GM12878 (cell line): ENCODE data around the gene ZNF823.

Experiments
- BHLHE40 ChIP-seq, 2 experiments: fragments of 450-650 bp in 1 of 2; IDR thresholded peaks; 2 replicates each; pipeline ENCODE4 v1.6.1; 2011 to 2017; ENCODE audit warnings: low read depth in 2 of 2, borderline replicate concordance in 1 of 2, improper control_type of control experiment in 1 of 2, low read length in 1 of 2, mild to moderate bottlenecking in 1 of 2
- CREB1 ChIP-seq: IDR thresholded peaks from 2 replicates; pipeline ENCODE4 v1.6.1; 2012; ENCODE audit warnings: low read depth, mild to moderate bottlenecking, inconsistent platforms
- EZH2 ChIP-seq: IDR thresholded peaks from 2 replicates; pipeline ENCODE4 v1.6.1; 2012; ENCODE audit warnings: low read depth, mild to moderate bottlenecking, control low read depth, inconsistent platforms, low read length, borderline replicate concordance; ENCODE audit not compliant: control insufficient read depth
- HDAC2 ChIP-seq: fragments of 200-600 bp; sonication (generic); IDR thresholded peaks from 2 replicates; pipeline ENCODE4 v1.6.1; 2017
- JUND ChIP-seq: IDR thresholded peaks from 2 replicates; pipeline ENCODE4 v1.6.1; 2012; ENCODE audit warnings: low read depth, mild to moderate bottlenecking, low read length, improper control_type of control experiment, moderate library complexity
- MXI1 ChIP-seq: fragments of 150-350 bp; IDR thresholded peaks from 2 replicates; pipeline ENCODE4 v1.6.1; 2011; ENCODE audit warnings: low read depth, mild to moderate bottlenecking, inconsistent platforms, low read length, improper control_type of control experiment
- NRF1 ChIP-seq: conservative IDR thresholded peaks from 2 replicates; pipeline ENCODE4 v1.6.1; 2011; ENCODE audit warnings: mild to moderate bottlenecking, low read depth, low read length, improper control_type of control experiment
- TF ChIP-seq, protein P1 (sequence below): IDR thresholded peaks from 2 replicates; pipeline ENCODE4 v1.6.1; 2011; ENCODE audit warnings: low read depth, low read length, improper control_type of control experiment, borderline replicate concordance
- TF ChIP-seq, protein P2 (sequence below), 3 experiments: IDR thresholded peaks in 2 of 3; conservative IDR thresholded peaks in 1 of 3; 2 replicates each; pipeline ENCODE4 v1.5.1; 2011; ENCODE audit warnings: low read depth in 3 of 3, low read length in 3 of 3, mild to moderate bottlenecking in 3 of 3, control low read depth in 2 of 3, moderate library complexity in 2 of 3, inconsistent platforms in 1 of 3, mixed read lengths in 1 of 3; ENCODE audit not compliant: control insufficient read depth in 2 of 3, insufficient read depth in 1 of 3; ENCODE audit errors: extremely low read depth in 1 of 3

DNA sequence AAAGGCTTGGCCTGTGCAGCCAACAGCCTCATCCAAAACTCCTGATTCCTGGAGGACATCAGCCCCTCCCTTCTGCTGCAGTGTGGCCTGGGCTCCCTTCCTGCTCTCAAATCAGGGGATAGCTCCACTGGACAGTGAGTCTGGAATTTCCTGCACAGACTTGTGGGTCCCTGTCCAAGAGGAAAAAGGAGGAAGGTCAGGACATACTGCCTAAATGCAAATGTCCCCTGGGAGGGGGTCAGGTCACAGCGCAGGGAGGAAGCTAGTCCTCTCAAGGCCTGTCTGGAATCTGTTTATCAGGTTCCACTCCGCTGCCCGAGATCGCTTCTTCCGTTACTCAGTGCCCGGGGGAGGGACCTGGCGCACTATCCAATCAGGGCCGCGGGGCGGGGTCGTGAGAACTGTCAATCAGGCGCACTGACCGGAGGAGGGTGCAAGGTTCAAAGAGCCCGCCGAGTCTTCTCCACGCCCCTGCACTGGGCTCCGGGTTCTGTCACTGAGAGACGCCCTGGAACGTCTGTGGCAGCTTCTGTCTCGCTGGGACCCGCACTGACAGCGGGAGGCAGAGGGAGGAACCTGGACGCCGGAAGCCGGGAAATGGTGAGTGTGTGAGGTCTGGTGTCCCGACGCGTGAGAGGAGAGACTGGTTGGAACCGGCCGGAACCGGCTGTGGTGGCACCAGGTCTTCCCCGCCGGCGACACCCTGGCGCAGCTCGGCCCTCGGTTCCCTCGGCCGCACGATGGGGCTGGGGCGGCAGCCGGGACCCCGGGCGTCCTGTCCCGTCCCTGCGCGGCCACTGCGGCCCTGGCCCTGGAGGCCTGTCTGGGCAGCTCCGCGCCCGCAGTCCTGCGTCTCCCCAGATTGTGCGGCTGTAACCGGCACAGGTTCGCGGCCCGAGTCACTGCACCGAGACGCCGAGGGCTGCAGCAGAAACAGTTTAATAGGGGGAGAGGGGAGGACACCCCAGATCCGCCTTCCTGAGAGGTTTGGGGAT is 28.1 kb upstream of the ZNF823 start, which contains the start of gene ZNF441:
- 0 out of 2 replicates have a peak, but pooled peaks have one; percentile 59 for TF ChIP-seq MXI1
- no peak for TF ChIP-seq NRF1
- no peak for TF ChIP-seq JUND
- no peak; the same call in 1 of the 2 replicates for TF ChIP-seq CREB1
- TF ChIP-seq, protein P1, sequence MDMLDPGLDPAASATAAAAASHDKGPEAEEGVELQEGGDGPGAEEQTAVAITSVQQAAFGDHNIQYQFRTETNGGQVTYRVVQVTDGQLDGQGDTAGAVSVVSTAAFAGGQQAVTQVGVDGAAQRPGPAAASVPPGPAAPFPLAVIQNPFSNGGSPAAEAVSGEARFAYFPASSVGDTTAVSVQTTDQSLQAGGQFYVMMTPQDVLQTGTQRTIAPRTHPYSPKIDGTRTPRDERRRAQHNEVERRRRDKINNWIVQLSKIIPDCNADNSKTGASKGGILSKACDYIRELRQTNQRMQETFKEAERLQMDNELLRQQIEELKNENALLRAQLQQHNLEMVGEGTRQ, result no peak
- peak; percentile 6 to 77; a peak in 2 of 4 replicates for TF ChIP-seq BHLHE40 (IDR thresholded peaks at IDR 0.05; ENCODE audit: borderline replicate concordance in 1 of 2, low read depth in 2 of 2, low read length in 1 of 2)
- no peak for TF ChIP-seq HDAC2
- TF ChIP-seq, protein P2, sequence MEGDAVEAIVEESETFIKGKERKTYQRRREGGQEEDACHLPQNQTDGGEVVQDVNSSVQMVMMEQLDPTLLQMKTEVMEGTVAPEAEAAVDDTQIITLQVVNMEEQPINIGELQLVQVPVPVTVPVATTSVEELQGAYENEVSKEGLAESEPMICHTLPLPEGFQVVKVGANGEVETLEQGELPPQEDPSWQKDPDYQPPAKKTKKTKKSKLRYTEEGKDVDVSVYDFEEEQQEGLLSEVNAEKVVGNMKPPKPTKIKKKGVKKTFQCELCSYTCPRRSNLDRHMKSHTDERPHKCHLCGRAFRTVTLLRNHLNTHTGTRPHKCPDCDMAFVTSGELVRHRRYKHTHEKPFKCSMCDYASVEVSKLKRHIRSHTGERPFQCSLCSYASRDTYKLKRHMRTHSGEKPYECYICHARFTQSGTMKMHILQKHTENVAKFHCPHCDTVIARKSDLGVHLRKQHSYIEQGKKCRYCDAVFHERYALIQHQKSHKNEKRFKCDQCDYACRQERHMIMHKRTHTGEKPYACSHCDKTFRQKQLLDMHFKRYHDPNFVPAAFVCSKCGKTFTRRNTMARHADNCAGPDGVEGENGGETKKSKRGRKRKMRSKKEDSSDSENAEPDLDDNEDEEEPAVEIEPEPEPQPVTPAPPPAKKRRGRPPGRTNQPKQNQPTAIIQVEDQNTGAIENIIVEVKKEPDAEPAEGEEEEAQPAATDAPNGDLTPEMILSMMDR (IDR thresholded peaks at IDR 0.05 in 2 of 3, conservative IDR thresholded peaks at IDR 0.05 in 1 of 3; ENCODE audit: control insufficient read depth in 2 of 3, extremely low read depth in 1 of 3, insufficient read depth in 1 of 3, low read depth in 3 of 3, low read length in 3 of 3), result no peak
- TF ChIP-seq EZH2, result no peak
